GM12872 (cell line): ENCODE results near the gene TJP3.

ENCODE experiments used
- TF ChIP-seq, protein P1 (sequence below): IDR thresholded peaks from 3 replicates; pipeline ENCODE4 v1.5.1; 2011; ENCODE audit warnings: low read depth, mild to moderate bottlenecking, low read length, moderate library complexity; ENCODE audit not compliant: insufficient read depth

Gene TJP3

DNA sequence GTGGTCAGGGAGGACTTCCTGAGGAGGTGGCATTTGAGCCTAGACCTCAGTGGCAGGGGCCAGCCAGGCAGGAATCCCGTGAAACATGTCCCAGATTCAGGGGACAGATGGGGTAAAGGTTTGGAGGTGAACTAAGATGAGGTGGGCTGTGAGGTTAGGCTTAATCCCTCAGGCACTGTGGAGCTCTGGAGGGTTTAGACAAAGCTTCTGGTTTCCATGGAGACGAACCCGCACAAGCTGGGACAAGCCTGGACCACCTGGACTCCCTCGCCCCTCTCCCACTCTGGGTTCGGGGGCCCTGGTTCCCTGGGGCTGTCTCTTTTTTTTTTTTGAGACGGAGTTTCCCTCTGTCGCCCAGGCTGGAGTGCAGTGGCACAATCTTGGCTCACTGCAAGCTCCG, 15.7 kb downstream of the TJP3 start:
- TF ChIP-seq, protein P1, sequence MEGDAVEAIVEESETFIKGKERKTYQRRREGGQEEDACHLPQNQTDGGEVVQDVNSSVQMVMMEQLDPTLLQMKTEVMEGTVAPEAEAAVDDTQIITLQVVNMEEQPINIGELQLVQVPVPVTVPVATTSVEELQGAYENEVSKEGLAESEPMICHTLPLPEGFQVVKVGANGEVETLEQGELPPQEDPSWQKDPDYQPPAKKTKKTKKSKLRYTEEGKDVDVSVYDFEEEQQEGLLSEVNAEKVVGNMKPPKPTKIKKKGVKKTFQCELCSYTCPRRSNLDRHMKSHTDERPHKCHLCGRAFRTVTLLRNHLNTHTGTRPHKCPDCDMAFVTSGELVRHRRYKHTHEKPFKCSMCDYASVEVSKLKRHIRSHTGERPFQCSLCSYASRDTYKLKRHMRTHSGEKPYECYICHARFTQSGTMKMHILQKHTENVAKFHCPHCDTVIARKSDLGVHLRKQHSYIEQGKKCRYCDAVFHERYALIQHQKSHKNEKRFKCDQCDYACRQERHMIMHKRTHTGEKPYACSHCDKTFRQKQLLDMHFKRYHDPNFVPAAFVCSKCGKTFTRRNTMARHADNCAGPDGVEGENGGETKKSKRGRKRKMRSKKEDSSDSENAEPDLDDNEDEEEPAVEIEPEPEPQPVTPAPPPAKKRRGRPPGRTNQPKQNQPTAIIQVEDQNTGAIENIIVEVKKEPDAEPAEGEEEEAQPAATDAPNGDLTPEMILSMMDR, result no peak

DNA sequence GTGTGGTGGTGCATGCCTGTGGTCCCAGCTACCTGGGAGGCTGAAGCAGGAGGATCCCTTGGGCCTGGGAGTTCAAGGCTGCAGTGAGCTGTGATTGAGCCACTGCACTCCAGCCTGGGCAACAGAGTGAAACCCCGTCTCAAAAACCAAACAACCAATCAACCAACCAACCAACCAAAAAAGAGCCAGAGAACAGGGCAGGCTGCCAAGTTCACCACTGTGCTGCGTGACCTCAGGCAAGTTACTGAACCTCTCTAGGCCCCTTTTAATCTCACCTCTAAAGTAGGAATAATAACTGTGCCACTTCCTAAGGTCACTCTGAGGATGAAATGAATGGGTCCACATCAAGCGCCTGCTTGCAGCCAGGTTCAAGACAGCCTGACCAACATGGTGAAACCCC, 16.9 kb downstream of the TJP3 start:
- TF ChIP-seq, protein P1, result no peak

DNA sequence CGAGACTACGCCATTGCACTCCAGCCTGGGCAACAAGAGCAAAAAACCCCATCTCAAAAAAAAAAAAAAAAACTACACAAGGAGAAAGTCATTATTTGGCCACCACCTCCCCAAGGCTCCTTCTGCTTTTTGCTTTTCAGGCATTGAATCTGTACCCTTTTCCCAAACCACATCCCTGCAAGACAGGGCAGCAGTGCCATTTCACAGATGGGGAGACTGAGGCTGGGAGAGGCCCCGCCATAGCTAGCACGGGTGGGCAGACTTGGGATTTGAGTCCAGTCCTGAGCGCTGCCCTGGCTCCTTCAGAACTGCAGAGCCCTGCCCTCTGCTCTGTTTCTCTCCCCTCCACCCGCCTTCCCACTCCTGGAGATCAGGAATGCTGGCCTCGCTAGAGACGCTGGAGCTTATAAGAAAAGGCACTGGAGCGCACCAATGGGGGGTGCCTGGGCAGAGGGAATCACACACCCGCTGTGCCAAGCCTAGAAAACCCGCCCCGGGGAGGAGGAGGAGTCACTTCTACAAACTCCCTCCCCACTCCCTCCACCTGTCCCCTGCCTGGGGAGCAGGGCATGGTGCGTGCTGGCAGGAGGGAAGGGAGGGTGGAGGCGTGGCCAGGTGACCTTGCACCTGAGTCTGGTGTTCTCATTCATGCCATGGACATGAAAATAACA, 17.6 kb downstream of the TJP3 start:
- TF ChIP-seq, protein P1, result no peak

DNA sequence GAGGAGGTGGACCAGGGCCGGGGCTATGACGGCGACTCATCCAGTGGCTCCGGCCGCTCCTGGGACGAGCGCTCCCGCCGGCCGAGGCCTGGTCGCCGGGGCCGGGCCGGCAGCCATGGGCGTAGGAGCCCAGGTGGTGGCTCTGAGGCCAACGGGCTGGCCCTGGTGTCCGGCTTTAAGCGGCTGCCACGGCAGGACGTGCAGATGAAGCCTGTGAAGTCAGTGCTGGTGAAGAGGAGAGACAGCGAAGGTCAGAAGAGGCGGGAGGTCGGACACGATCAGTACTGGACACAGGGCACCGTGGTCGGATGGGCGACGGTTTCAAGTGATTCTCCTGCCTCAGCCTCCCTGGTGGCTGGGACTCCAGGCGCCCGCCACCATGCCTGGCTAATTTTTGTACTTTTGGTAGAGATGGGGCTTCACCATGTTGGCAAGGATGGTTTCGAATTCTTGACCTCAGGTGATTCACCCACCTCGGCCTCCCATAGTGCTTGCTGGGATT, 22.3 kb downstream of the TJP3 start:
- TF ChIP-seq, protein P1, result no peak

DNA sequence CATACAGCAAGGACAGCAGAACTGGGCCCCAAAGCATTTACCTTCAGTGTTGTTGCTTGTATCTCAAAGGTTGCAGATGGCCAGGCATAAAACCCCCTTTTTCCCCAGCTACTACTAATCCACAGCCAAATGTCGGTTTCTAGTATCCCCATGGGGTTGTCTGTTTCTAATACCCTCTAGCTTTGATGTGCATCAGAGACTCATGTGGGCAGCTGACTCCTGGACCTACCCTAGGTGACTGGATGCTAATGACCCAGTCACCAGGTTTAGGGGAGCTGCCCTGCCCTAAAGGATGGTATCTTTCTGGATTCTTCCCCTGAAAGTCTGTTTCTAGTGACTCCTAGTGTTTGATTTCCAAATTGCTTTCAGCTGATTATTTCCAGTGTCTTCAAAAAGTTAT, 23.9 kb downstream of the TJP3 start:
- TF ChIP-seq, protein P1, result no peak

DNA sequence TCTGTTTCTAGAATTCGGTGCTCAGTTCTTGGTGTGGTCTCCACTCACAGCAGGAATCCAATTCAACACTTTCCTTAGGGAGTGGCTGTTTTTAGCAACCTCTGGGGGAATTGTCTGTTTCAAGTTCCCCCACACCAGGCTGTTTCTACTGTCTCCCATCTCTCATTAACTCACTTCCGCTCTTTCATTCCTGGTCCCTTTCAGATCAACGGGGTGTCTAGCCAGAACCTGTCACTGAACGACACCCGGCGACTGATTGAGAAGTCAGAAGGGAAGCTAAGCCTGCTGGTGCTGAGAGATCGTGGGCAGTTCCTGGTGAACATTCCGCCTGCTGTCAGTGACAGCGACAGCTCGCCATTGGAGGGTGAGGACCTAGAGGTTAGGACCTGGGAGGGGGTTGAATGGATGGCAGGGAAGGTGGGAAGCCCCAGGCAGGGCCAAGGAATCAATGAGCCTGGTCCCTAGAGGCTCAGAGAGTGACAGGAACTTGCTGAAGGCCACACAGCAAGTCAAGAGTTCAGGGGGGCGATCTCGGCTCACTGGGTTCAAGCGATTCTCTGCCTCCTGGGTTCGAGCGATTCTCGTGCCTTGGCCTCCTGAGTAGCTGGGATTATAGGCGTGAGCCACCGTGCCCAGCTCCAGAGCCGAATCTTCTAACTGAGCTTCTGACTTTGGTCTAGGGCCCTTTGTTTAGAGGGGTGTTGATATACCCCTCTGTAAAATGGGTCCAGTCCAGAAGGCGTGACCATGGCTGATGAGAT, 25.5 kb downstream of the TJP3 start:
- TF ChIP-seq, protein P1, result no peak

DNA sequence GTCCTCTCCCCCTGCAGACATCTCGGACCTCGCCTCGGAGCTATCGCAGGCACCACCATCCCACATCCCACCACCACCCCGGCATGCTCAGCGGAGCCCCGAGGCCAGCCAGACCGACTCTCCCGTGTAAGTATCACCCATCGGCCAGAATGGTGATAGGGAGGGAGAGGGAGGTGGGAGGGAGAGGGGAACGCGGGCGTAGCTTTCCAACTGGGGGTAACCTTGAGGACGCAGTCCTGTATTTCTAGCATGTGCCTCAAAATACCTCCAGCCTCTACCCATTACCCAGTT, 26.1 kb downstream of the TJP3 start:
- TF ChIP-seq, protein P1, result no peak
